ENCODE measurements around the gene RAB3C. TPM values are rescaled to one million over a fixed set of nuclear protein-coding genes. Genes with fewer than 3 reads are reported as not detected.

Gene RAB3C
- polyA plus RNA-seq, 1 experiment: not detected

DNA sequence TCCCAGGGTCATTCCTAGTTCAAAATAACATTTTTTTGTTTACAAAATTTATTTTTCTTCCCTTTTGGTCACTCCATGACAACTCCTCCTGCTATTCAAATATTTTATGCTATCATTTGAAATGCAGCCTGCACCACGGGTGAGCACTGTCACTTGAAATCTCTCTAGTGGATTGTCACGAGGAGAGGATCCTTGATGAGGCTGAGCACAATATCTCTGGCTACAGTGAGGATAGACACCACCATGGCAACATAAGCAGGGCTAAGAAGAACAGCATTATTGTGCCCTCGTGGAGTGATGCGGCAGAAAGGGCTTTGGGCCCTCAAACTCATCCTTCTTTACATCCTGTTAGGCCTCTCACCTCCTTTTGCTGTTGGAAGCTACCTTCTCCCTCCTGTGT, 321.9 kb downstream of the RAB3C start:
- Histone ChIP-seq H3K27me3 (ENCODE audit: control insufficient read depth, insufficient read depth, low read length) (0 out of 2 replicates have a peak, but pooled peaks cover 2% of the 10 kb centered on the region), H3K36me3 (ENCODE audit: control insufficient read depth, insufficient read depth, low read length) (no peaks in the 10 kb centered on the region), H3K4me3 (ENCODE audit: low read depth, low read length) (no peak overlapping the region)
- no peak for DNase-seq (ENCODE audit: low read depth)
- POLR2A ChIA-PET: no interaction called here
- TF ChIP-seq, protein P1, sequence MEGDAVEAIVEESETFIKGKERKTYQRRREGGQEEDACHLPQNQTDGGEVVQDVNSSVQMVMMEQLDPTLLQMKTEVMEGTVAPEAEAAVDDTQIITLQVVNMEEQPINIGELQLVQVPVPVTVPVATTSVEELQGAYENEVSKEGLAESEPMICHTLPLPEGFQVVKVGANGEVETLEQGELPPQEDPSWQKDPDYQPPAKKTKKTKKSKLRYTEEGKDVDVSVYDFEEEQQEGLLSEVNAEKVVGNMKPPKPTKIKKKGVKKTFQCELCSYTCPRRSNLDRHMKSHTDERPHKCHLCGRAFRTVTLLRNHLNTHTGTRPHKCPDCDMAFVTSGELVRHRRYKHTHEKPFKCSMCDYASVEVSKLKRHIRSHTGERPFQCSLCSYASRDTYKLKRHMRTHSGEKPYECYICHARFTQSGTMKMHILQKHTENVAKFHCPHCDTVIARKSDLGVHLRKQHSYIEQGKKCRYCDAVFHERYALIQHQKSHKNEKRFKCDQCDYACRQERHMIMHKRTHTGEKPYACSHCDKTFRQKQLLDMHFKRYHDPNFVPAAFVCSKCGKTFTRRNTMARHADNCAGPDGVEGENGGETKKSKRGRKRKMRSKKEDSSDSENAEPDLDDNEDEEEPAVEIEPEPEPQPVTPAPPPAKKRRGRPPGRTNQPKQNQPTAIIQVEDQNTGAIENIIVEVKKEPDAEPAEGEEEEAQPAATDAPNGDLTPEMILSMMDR (IDR thresholded peaks at IDR 0.05; ENCODE audit: insufficient read depth, low read depth, low read length): no peak
- CTCF ChIA-PET: no interaction called here

DNA sequence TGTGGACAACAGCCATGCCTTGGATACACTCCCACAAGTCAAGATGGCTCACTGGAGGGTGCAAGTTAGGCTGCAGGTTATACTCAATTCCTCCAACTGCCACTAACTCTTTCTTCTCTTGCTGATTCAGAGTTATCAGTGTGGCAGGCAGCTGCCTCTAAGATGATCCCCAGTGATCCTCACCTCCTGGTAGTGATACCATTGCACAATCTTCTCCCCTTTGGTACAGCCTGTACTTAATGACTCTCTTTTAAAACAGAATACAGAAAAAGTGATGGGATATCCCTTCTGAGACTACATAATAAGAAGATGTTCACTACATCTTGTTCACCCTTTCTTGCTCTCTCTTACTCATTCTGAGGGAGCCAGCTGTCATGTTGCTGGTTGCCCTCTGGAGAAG, 323.1 kb downstream of the RAB3C start:
- no peaks in the 10 kb centered on the region for H3K36me3 ChIP-seq (ENCODE audit: control insufficient read depth, insufficient read depth, low read length)
- DNase-seq (ENCODE audit: low read depth): no peak
- ChIA-PET POLR2A (no interaction called here), CTCF (interaction anchor here (0.8 kb wide), 1 partner anchor 14 kb away, joined by 5 read pairs; no protein-coding TSS in a partner anchor)
- H3K27me3 ChIP-seq (ENCODE audit: control insufficient read depth, insufficient read depth, low read length): 0 out of 2 replicates have a peak, but pooled peaks cover 2% of the 10 kb centered on the region
- no peak overlapping the region for H3K4me3 ChIP-seq (ENCODE audit: low read depth, low read length)
- TF ChIP-seq, protein P1 (IDR thresholded peaks at IDR 0.05; ENCODE audit: insufficient read depth, low read depth, low read length): no peak

Other genes starting within 250 kb of the RAB3C start
- gene PLK2, start 123.0 kb upstream of the RAB3C start, polyA plus RNA-seq (2011; rRNA removed): 20.7 and 21.7 TPM in 2 replicates
- not detected in 2 replicates for gene GAPT, start 91.6 kb upstream of the RAB3C start, polyA plus RNA-seq (2011; rRNA removed)